Measurements from ENCODE around the gene BATF2. TPM values are rescaled to one million over a fixed set of nuclear protein-coding genes. Genes with fewer than 3 reads are reported as not detected.
A peak's percentile ranks its signal among the peaks of the same experiment; 100 is the strongest.

The BATF2 gene
- polyA plus RNA-seq, 1 donor from 2014 or later = not detected

GRCh38 chr11:65040520-65040846, 43.7 kb upstream of the BATF2 start:
- Histone ChIP-seq H3K27ac (ENCODE audit: low read length) (peak overlapping the region; percentile 82), H3K9me3 (ENCODE audit: low read length) (no peaks in the 10 kb centered on the region), H2AFZ (ENCODE audit: low read depth, low read length) (peak overlapping the region; percentile 75), H4K20me1 (ENCODE audit: insufficient read depth) (no peaks in the 10 kb centered on the region), H3K27me3 (ENCODE audit: insufficient read depth, low read depth, low read length) (no peaks in the 10 kb centered on the region), H3K79me2 (replicated peaks; ENCODE audit: insufficient read depth, low read length) (peaks cover 9% of the 10 kb centered on the region), H3K9me2 (ENCODE audit: insufficient read depth, low read length) (no peaks in the 10 kb centered on the region), H3K36me3 (ENCODE audit: insufficient read depth, low read length) (no peaks in the 10 kb centered on the region), H3K9ac (ENCODE audit: low read length) (peak overlapping the region; percentile 76), H3F3A (ENCODE audit: insufficient read depth, low read length, poor library complexity, severe bottlenecking) (no peaks in the 10 kb centered on the region), H3K4me3 (ENCODE audit: low read length) (peak overlapping the region; percentile 77), H3K4me2 (ENCODE audit: low read length) (no peak overlapping the region)
- no peak for TF ChIP-seq CTCF (IDR thresholded peaks at IDR 0.05; ENCODE audit: poor library complexity, severe bottlenecking)
- no peak for TF ChIP-seq MXI1 (conservative IDR thresholded peaks at IDR 0.05; ENCODE audit: poor library complexity, severe bottlenecking)
- TF ChIP-seq TAF1 (IDR thresholded peaks at IDR 0.05; ENCODE audit: low read depth) = no peak
- TF ChIP-seq REST (IDR thresholded peaks at IDR 0.05; ENCODE audit: borderline replicate concordance) = no peak
- no peak for TF ChIP-seq SMC3 (conservative IDR thresholded peaks at IDR 0.05; ENCODE audit: poor library complexity)
- no peak for TF ChIP-seq POLR2AphosphoS5 (IDR thresholded peaks at IDR 0.05)
- TF ChIP-seq EP300 (conservative IDR thresholded peaks at IDR 0.05; ENCODE audit: poor library complexity, severe bottlenecking) = no peak
- TF ChIP-seq EZH2 (IDR thresholded peaks at IDR 0.05; ENCODE audit: borderline replicate concordance, insufficient read depth, low read length, poor library complexity, severe bottlenecking) = no peak
- no peak for TF ChIP-seq RAD21 (conservative IDR thresholded peaks at IDR 0.05)

GRCh38 chr11:65036931-65037330, 40.2 kb upstream of the BATF2 start:
- H3K4me2 ChIP-seq (ENCODE audit: low read length) = no peak overlapping the region

More at GRCh38 chr11:65036931-65037330, 40.2 kb upstream of the BATF2 start:
- no peak for TF ChIP-seq CTCF (IDR thresholded peaks at IDR 0.05; ENCODE audit: poor library complexity, severe bottlenecking)
- Histone ChIP-seq H3K79me2 (replicated peaks; ENCODE audit: insufficient read depth, low read length) (no peaks in the 10 kb centered on the region), H3K9ac (ENCODE audit: low read length) (no peak overlapping the region), H4K20me1 (ENCODE audit: insufficient read depth) (no peaks in the 10 kb centered on the region), H2AFZ (ENCODE audit: low read depth, low read length) (no peak overlapping the region), H3K9me2 (ENCODE audit: insufficient read depth, low read length) (no peaks in the 10 kb centered on the region), H3K4me3 (ENCODE audit: low read length) (no peak overlapping the region), H3K36me3 (ENCODE audit: insufficient read depth, low read length) (no peaks in the 10 kb centered on the region), H3K9me3 (ENCODE audit: low read length) (no peaks in the 10 kb centered on the region), H3K27me3 (ENCODE audit: insufficient read depth, low read depth, low read length) (no peaks in the 10 kb centered on the region), H3K27ac (ENCODE audit: low read length) (no peak overlapping the region), H3F3A (ENCODE audit: insufficient read depth, low read length, poor library complexity, severe bottlenecking) (no peaks in the 10 kb centered on the region)

Measured in neural cell (in vitro differentiated cells).